ENCODE data around the gene RILPL1. TPM values are rescaled to one million over a fixed set of nuclear protein-coding genes. Genes with fewer than 3 reads are reported as not detected.

RILPL1 gene
- total and polyA plus RNA-seq, 9 of the 15 experiments (the other 6 are each of a cell fraction or from before 2014, with no cell fraction given): 0.25 to 10.6 (median 8.6) TPM

GRCh38 chr12:123533672-123534643 is at the start of gene RILPL1 (continued):
- TF ChIP-seq MCM3 (IDR thresholded peaks at IDR 0.05) (no peak), UBTF (IDR thresholded peaks at IDR 0.05; ENCODE audit: borderline replicate concordance in 1 of 2, low read depth in 2 of 2, low read length in 2 of 2) (0 out of 4 replicates have a peak, but pooled peaks of 1 of the 2 experiments have one; percentile 48), PCBP1 (IDR thresholded peaks at IDR 0.05; ENCODE audit: low read depth, low read length, poor library complexity, severe bottlenecking) (no peak), CBFB (CRISPR knock-in tag; IDR thresholded peaks at IDR 0.05) (no peak), GATA2 (CRISPR knock-in tag; IDR thresholded peaks at IDR 0.05) (no peak), MIER1 (IDR thresholded peaks at IDR 0.05; ENCODE audit: low read depth) (no peak), MAZ (CRISPR knock-in tag; conservative IDR thresholded peaks at IDR 0.05 in 1 of 2, IDR thresholded peaks at IDR 0.05 in 1 of 2) (peak; percentile 15 to 68; a peak in 3 of 4 replicates), TARDBP (IDR thresholded peaks at IDR 0.05) (no peak), GATAD2A (IDR thresholded peaks at IDR 0.05) (no peak; the same call in 1 of the 2 replicates), SMARCB1 (IDR thresholded peaks at IDR 0.05; ENCODE audit: insufficient read length, low read depth) (no peak), CCNT2 (IDR thresholded peaks at IDR 0.05; ENCODE audit: borderline replicate concordance, extremely low read depth, insufficient read length, low read depth, low read length) (no peak), ZKSCAN8 (CRISPR knock-in tag; IDR thresholded peaks at IDR 0.05) (no peak)
- TF ChIP-seq, protein P1, sequence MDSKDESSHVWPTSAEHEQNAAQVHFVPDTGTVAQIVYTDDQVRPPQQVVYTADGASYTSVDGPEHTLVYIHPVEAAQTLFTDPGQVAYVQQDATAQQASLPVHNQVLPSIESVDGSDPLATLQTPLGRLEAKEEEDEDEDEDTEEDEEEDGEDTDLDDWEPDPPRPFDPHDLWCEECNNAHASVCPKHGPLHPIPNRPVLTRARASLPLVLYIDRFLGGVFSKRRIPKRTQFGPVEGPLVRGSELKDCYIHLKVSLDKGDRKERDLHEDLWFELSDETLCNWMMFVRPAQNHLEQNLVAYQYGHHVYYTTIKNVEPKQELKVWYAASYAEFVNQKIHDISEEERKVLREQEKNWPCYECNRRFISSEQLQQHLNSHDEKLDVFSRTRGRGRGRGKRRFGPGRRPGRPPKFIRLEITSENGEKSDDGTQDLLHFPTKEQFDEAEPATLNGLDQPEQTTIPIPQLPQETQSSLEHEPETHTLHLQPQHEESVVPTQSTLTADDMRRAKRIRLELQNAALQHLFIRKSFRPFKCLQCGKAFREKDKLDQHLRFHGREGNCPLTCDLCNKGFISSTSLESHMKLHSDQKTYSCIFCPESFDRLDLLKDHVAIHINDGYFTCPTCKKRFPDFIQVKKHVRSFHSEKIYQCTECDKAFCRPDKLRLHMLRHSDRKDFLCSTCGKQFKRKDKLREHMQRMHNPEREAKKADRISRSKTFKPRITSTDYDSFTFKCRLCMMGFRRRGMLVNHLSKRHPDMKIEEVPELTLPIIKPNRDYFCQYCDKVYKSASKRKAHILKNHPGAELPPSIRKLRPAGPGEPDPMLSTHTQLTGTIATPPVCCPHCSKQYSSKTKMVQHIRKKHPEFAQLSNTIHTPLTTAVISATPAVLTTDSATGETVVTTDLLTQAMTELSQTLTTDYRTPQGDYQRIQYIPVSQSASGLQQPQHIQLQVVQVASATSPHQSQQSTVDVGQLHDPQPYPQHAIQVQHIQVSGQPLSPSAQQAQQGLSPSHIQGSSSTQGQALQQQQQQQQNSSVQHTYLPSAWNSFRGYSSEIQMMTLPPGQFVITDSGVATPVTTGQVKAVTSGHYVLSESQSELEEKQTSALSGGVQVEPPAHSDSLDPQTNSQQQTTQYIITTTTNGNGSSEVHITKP (IDR thresholded peaks at IDR 0.05; ENCODE audit: partially characterized antibody): peak; percentile 69
- TF ChIP-seq, protein P2, sequence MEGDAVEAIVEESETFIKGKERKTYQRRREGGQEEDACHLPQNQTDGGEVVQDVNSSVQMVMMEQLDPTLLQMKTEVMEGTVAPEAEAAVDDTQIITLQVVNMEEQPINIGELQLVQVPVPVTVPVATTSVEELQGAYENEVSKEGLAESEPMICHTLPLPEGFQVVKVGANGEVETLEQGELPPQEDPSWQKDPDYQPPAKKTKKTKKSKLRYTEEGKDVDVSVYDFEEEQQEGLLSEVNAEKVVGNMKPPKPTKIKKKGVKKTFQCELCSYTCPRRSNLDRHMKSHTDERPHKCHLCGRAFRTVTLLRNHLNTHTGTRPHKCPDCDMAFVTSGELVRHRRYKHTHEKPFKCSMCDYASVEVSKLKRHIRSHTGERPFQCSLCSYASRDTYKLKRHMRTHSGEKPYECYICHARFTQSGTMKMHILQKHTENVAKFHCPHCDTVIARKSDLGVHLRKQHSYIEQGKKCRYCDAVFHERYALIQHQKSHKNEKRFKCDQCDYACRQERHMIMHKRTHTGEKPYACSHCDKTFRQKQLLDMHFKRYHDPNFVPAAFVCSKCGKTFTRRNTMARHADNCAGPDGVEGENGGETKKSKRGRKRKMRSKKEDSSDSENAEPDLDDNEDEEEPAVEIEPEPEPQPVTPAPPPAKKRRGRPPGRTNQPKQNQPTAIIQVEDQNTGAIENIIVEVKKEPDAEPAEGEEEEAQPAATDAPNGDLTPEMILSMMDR (IDR thresholded peaks at IDR 0.05 in 2 of 3, conservative IDR thresholded peaks at IDR 0.05 in 1 of 3; ENCODE audit: insufficient read depth in 2 of 3, low read depth in 1 of 3, low read length in 3 of 3): peak; percentile 3 to 71 (median 45); a peak in 3 of 6 replicates
- TF ChIP-seq, protein P3, sequence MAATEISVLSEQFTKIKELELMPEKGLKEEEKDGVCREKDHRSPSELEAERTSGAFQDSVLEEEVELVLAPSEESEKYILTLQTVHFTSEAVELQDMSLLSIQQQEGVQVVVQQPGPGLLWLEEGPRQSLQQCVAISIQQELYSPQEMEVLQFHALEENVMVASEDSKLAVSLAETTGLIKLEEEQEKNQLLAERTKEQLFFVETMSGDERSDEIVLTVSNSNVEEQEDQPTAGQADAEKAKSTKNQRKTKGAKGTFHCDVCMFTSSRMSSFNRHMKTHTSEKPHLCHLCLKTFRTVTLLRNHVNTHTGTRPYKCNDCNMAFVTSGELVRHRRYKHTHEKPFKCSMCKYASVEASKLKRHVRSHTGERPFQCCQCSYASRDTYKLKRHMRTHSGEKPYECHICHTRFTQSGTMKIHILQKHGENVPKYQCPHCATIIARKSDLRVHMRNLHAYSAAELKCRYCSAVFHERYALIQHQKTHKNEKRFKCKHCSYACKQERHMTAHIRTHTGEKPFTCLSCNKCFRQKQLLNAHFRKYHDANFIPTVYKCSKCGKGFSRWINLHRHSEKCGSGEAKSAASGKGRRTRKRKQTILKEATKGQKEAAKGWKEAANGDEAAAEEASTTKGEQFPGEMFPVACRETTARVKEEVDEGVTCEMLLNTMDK (IDR thresholded peaks at IDR 0.05; ENCODE audit: borderline replicate concordance, insufficient read depth, low read depth, low read length, poor library complexity, severe bottlenecking): peak; percentile 72

Measured in K562 (cell line).